K562 (cell line): ENCODE data around the gene KCNMB1. TPM values are rescaled to one million over a fixed set of nuclear protein-coding genes. Genes with fewer than 3 reads are reported as not detected.

ENCODE experiments used
- ATAC-seq: fragments of 200-7000 bp; cut with Tn5 transposase; 3 replicates; pipeline ENCODE4 v1.9.1; 2020; ENCODE audit warnings: moderate library complexity
- BruUV-seq: library from RNA; stranded (reverse); fragments of 400-500 nt; replicated peaks from 2 replicates; lab custom pipeline; 2021; lab: Mats Ljungman, UMichigan
- CTCF ChIA-PET: fragments of 300-600 bp; formaldehyde crosslinking; extraction: SDS; loops from one replicate; lab custom pipeline; 2021; ENCODE audit warnings: low intra/inter-chr PET ratio; lab: Yijun Ruan, JAX
- POLR2A ChIA-PET: fragments of 300-600, 350-650 bp; sonication (Branson Sonifier 250); formaldehyde crosslinking; extraction: SDS; loops from one replicate; lab custom pipeline; 2021; ENCODE audit warnings: antibody characterized with exemption, inconsistent platforms; lab: Yijun Ruan, JAX
- DNase-seq, 4 experiments: peaks; one replicate each; pipeline versions ENCODE4 v3.0.0 to v3.0.0-alpha.2; 2011 to 2018; ENCODE audit warnings: low spot score in 3 of 4, mixed read lengths in 3 of 4; ENCODE audit errors: extremely low read depth in 1 of 4
- FAIRE-seq: peaks from 2 replicates; lab custom pipeline; 2011; peaks lifted over from hg19 to GRCh38; lab: Jason Lieb, UNC
- H2AFZ ChIP-seq: 2 replicates; pipeline ENCODE4 v1.6.0; 2011; ENCODE audit warnings: low read depth, low read length, control low read depth, inconsistent platforms
- H3K27ac ChIP-seq: fragments of 200-600 bp; 3 replicates; pipeline ENCODE4 v1.8.0; 2011; ENCODE audit warnings: low read depth, mild to moderate bottlenecking, control low read depth, inconsistent platforms, low read length, moderate library complexity, mixed read lengths; ENCODE audit errors: extremely low read depth
- H3K27me3 ChIP-seq, 2 experiments: fragments of 300-600 bp in 1 of 2; 2 replicates in 1 of 2; 3 replicates in 1 of 2; pipeline versions ENCODE4 v1.6.0 to v1.8.0; 2011; ENCODE audit warnings: inconsistent platforms in 2 of 2, low read length in 2 of 2, mild to moderate bottlenecking in 1 of 2, mixed read lengths in 1 of 2, moderate library complexity in 1 of 2; ENCODE audit not compliant: control insufficient read depth in 2 of 2, insufficient read depth in 2 of 2
- H3K36me3 ChIP-seq: fragments of 300-600 bp; 3 replicates; pipeline ENCODE4 v1.8.0; 2011; ENCODE audit warnings: mild to moderate bottlenecking, low read length, inconsistent platforms; ENCODE audit not compliant: control insufficient read depth, insufficient read depth
- H3K4me1 ChIP-seq, 2 experiments: fragments of 200-600 bp in 1 of 2; replicated peaks in 1 of 2; 2 replicates in 1 of 2; 3 replicates in 1 of 2; pipeline versions ENCODE4 v1.5.1 to v1.8.0; 2011; ENCODE audit warnings: inconsistent platforms in 2 of 2, low read length in 2 of 2, mild to moderate bottlenecking in 1 of 2, mixed read lengths in 1 of 2, moderate library complexity in 1 of 2; ENCODE audit not compliant: control insufficient read depth in 2 of 2, insufficient read depth in 2 of 2
- H3K4me2 ChIP-seq: 2 replicates; pipeline ENCODE4 v1.6.1; 2011; ENCODE audit warnings: low read length, control low read depth, inconsistent platforms, mixed read lengths; ENCODE audit not compliant: insufficient read depth
- H3K4me3 ChIP-seq: fragments of 200-600 bp; sonication (generic), shearing (Covaris generic); 2 replicates; pipeline ENCODE4 v1.5.1; 2016; ENCODE audit warnings: control low read depth, inconsistent platforms
- H3K79me2 ChIP-seq: fragments of 200-600 bp; 3 replicates; pipeline ENCODE4 v1.8.0; 2011; ENCODE audit warnings: low read length, inconsistent platforms; ENCODE audit not compliant: control insufficient read depth, insufficient read depth
- H3K9ac ChIP-seq, 2 experiments: 2 replicates each; pipeline versions ENCODE4 v1.6.0 to v1.6.1; 2011; ENCODE audit warnings: low read depth in 2 of 2, low read length in 2 of 2, control low read depth in 1 of 2, inconsistent platforms in 1 of 2, mild to moderate bottlenecking in 1 of 2, mixed read lengths in 1 of 2; ENCODE audit not compliant: insufficient read depth in 1 of 2
- H3K9me1 ChIP-seq: one replicate; pipeline ENCODE4 v1.6.0; 2011; ENCODE audit warnings: inconsistent platforms, mild to moderate bottlenecking, low read length, moderate library complexity; ENCODE audit not compliant: control insufficient read depth, insufficient read depth
- H3K9me3 ChIP-seq: replicated peaks from 2 replicates; pipeline ENCODE4 v1.5.1; 2011; ENCODE audit warnings: low read depth, low read length, inconsistent platforms; ENCODE audit not compliant: control insufficient read depth, insufficient read depth
- H4K20me1 ChIP-seq: replicated peaks from 2 replicates; pipeline ENCODE4 v1.6.1; 2011; ENCODE audit warnings: low read length, inconsistent platforms, mixed read lengths; ENCODE audit not compliant: control insufficient read depth, insufficient read depth
- CREB1 ChIP-seq, 2 experiments: sonication (generic) in 1 of 2; formaldehyde crosslinking in 1 of 2; IDR thresholded peaks; 2 replicates each; pipeline versions ENCODE4 v1.6.1 to v1.8.0; 2012 to 2022; ENCODE audit warnings: inconsistent platforms in 1 of 2, mild to moderate bottlenecking in 1 of 2, missing genetic modification reagents in 1 of 2, moderate library complexity in 1 of 2
- DEAF1 ChIP-seq: fragments of 450-650 bp; formaldehyde crosslinking; IDR thresholded peaks from 2 replicates; pipeline ENCODE4 v1.4.0; 2020; ENCODE audit warnings: mild to moderate bottlenecking, moderate library complexity
- E2F6 ChIP-seq, 2 experiments: IDR thresholded peaks; 2 replicates each; pipeline ENCODE4 v1.6.1; 2011; ENCODE audit warnings: borderline replicate concordance in 1 of 2, control low read depth in 1 of 2, low read depth in 1 of 2, low read length in 1 of 2, mild to moderate bottlenecking in 1 of 2, mixed read lengths in 1 of 2, moderate library complexity in 1 of 2; ENCODE audit not compliant: insufficient read depth in 1 of 2, insufficient read length in 1 of 2, poor library complexity in 1 of 2, severe bottlenecking in 1 of 2; ENCODE audit errors: extremely low read depth in 1 of 2
- NFIX ChIP-seq: fragments of 250-450 bp; sonication (Bioruptor Pico); IDR thresholded peaks from 2 replicates; pipeline ENCODE4 v1.4.0; 2020; ENCODE audit warnings: low read depth, mild to moderate bottlenecking, moderate library complexity
- PKNOX1 ChIP-seq: fragments of 450-650 bp; IDR thresholded peaks from 2 replicates; pipeline ENCODE4 v1.6.1; 2016
- POLR2B ChIP-seq: fragments of 450-650 bp; IDR thresholded peaks from 2 replicates; pipeline ENCODE4 v1.6.1; 2018; ENCODE audit warnings: low read depth; ENCODE audit not compliant: partially characterized antibody
- TCF3 ChIP-seq: sonication (generic); formaldehyde crosslinking; IDR thresholded peaks from 2 replicates; pipeline ENCODE4 v1.4.0; 2020; ENCODE audit warnings: mild to moderate bottlenecking, missing genetic modification reagents
- TEAD1 ChIP-seq, 2 experiments: fragments of 450-650 bp in 1 of 2; sonication (generic) in 1 of 2; formaldehyde crosslinking; IDR thresholded peaks; 2 replicates each; pipeline versions ENCODE4 v1.4.0 to v1.8.0; 2020 to 2022; ENCODE audit warnings: mild to moderate bottlenecking in 2 of 2, missing genetic modification reagents in 1 of 2
- USF1 ChIP-seq: sonication (generic); formaldehyde crosslinking; IDR thresholded peaks from 2 replicates; pipeline ENCODE4 v1.9.0; 2022; ENCODE audit warnings: mild to moderate bottlenecking, missing genetic modification reagents
- WGBS: fragments of 100-300 bp; shearing (Covaris generic); methylation state at CpG from one replicate; pipeline ENCODE4 v1.1.6; 2016; ENCODE audit warnings: low coverage, mixed read lengths; ENCODE audit not compliant: insufficient coverage; ENCODE audit errors: missing lambda C conversion rate; 5-methylcytosine and 5-hydroxymethylcytosine counted together
- in situ Hi-C: fragments of 300-500 bp; cut with MboI; formaldehyde crosslinking; loops from 4 replicates; pipeline ENCODE4 v1.15.0; 2018; ENCODE audit warnings: inconsistent platforms, mixed read lengths
- intact Hi-C: fragments of 100-400 bp; cut with micrococcal nuclease; formaldehyde crosslinking; loops from 2 replicates; pipeline ENCODE4 v1.14.2; 2022
- polyA plus RNA-seq, 8 experiments: library from polyadenylated mRNA; depleted of rRNA in 4 of 8; stranded (reverse) in 5 of 8; unstranded in 3 of 8; fragments of >200 nt; fragmentation: Nextera tagmentation in 2 of 8; fragmentation: Illumina TruSeq in 1 of 8; extraction: Ambion mirVana in 2 of 8; extraction: Trizol in 1 of 8; gene quantifications; 2 replicates each; pipeline versions ENCODE4 v1.2.1 to v1.2.3, GENCODE V29; 2011 to 2014; ENCODE audit warnings: inconsistent platforms in 1 of 8, missing spikeins in 1 of 8
- total RNA-seq, 7 experiments: library from RNA; depleted of rRNA in 6 of 7; stranded (reverse); fragments of >200 nt in 6 of 7; fragmentation: Illumina TruSeq in 2 of 7; extraction: Trizol in 2 of 7; gene quantifications; 2 replicates each; pipeline versions ENCODE4 v1.2.1 to v1.2.3, GENCODE V29; 2011 to 2021; ENCODE audit warnings: low replicate concordance in 1 of 7

The KCNMB1 gene
- total and polyA plus RNA-seq, 9 of the 15 experiments (the other 6 are each of a cell fraction or from before 2014, with no cell fraction given): not detected

GRCh38 chr5:170353961-170354360 lies 35.2 kb downstream of the KCNMB1 start:
- no peak overlapping the region for H2AFZ ChIP-seq
- H3K27me3 ChIP-seq: peaks cover 30 to 53% of the 10 kb centered on the region in 2 experiments
- no peak for FAIRE-seq
- in situ Hi-C loops (no loop called here), intact Hi-C loops (no loop called here)
- CTCF ChIA-PET: no interaction called here
- POLR2A ChIA-PET: interaction anchor here (0.6 kb wide), 1 partner anchor 12 kb away, joined by 3 read pairs; no protein-coding TSS in a partner anchor
- no peak overlapping the region for H3K27ac ChIP-seq
- H3K9ac ChIP-seq: no peak overlapping the region
- no peaks in the 10 kb centered on the region for H3K9me3 ChIP-seq
- no peak overlapping the region for H3K4me3 ChIP-seq
- no peak overlapping the region for H3K4me2 ChIP-seq
- no TSS peak for BruUV-seq
- H3K9me1 ChIP-seq: no peaks in the 10 kb centered on the region
- WGBS: 1% methylated on average over 9 of the region's 9 CpGs
- no peak for DNase-seq
- no peak for ATAC-seq
- H3K36me3 ChIP-seq: no peaks in the 10 kb centered on the region
- no peaks in the 10 kb centered on the region; the same call in none of the 2 replicates for H4K20me1 ChIP-seq
- peaks cover 0 to 6% of the 10 kb centered on the region in 2 experiments; a peak in 3 of 5 replicates for H3K4me1 ChIP-seq
- no peaks in the 10 kb centered on the region for H3K79me2 ChIP-seq
- TF ChIP-seq PKNOX1 (no peak), USF1 (CRISPR knock-in tag) (no peak), NFIX (no peak), DEAF1 (no peak), CREB1 (IDR thresholded peaks at IDR 0.05) (no peak), CREB1 (CRISPR knock-in tag; IDR thresholded peaks at IDR 0.05) (no peak), POLR2B (no peak), TCF3 (no peak), E2F6 (IDR thresholded peaks at IDR 0.05; ENCODE audit: borderline replicate concordance in 1 of 2, extremely low read depth in 1 of 2, insufficient read depth in 1 of 2, insufficient read length in 1 of 2, low read depth in 1 of 2, low read length in 1 of 2, poor library complexity in 1 of 2, severe bottlenecking in 1 of 2) (no peak), TEAD1 (CRISPR knock-in tag; IDR thresholded peaks at IDR 0.05) (no peak)
